ENCODE measurements around the gene ADRA1B. TPM values are rescaled to one million over a fixed set of nuclear protein-coding genes. Genes with fewer than 3 reads are reported as not detected.

The ADRA1B gene
- total and polyA plus RNA-seq, 2 of the 8 experiments (the other 6 are each of a cell fraction or from before 2014, with no cell fraction given) = not detected

DNA sequence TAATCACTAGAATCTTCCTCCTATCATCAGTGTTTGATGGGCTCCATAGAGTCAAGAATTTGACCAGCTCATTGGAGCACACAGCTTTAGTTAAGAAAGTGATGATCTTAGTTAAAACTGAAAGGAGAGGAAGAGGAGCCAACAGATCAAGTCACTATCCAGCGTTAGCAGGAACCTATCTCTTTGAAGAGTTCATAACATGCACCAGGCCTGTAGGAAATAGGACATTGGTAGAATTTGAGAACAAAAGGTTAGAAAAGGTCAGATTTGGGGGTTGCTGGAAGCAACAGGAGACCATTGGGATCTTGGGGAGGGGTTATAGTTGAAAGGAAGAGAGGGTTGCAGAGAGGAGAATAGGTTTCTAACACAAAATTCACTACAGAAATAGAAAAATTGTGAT, 11.4 kb upstream of the ADRA1B start (continued):
- TF ChIP-seq CBX8 (IDR thresholded peaks at IDR 0.05; ENCODE audit: borderline replicate concordance, low read depth, low read length) (no peak), NANOG (IDR thresholded peaks at IDR 0.05; ENCODE audit: insufficient read depth, low read depth, low read length, poor library complexity, severe bottlenecking) (no peak), JUND (IDR thresholded peaks at IDR 0.05; ENCODE audit: low read length) (no peak), SIRT6 (IDR thresholded peaks at IDR 0.05; ENCODE audit: low read length) (no peak), TBP (IDR thresholded peaks at IDR 0.05; ENCODE audit: low read depth, low read length) (no peak)
